Activated T-cell treated with anti-CD3 and anti-CD28 coated beads, Interleukin-2, amount 50 U/mL, for 24 hours (primary cell): ENCODE results near the gene AMPD1.

Source experiments
- DNase-seq: peaks from one replicate; pipeline ENCODE4 v3.0.0-alpha.2; 2020
- H3K27ac Mint-ChIP-seq: 2 replicates; pipeline ENCODE4 v1.8.0; 2020; ENCODE audit warnings: mild to moderate bottlenecking, mixed read lengths
- H3K27me3 Mint-ChIP-seq: 2 replicates; pipeline ENCODE4 v1.8.0; 2020; ENCODE audit warnings: mixed read lengths
- H3K36me3 Mint-ChIP-seq: 2 replicates; pipeline ENCODE4 v1.8.0; 2020; ENCODE audit warnings: low read depth, mixed read lengths
- H3K4me1 Mint-ChIP-seq: 2 replicates; pipeline ENCODE4 v1.8.0; 2020; ENCODE audit warnings: low read depth, mixed read lengths
- H3K4me3 Mint-ChIP-seq: 2 replicates; pipeline ENCODE4 v1.8.0; 2020; ENCODE audit warnings: mild to moderate bottlenecking, moderate library complexity, mixed read lengths
- H3K9me3 Mint-ChIP-seq: 2 replicates; pipeline ENCODE4 v1.8.0; 2020; ENCODE audit warnings: mixed read lengths

Gene AMPD1

GRCh38 chr1:114676115-114676514 lies 19.2 kb downstream of the AMPD1 start:
- Mint-ChIP-seq H3K4me1 (no peaks in the 10 kb centered on the region), H3K27ac (no peak overlapping the region), H3K9me3 (no peaks in the 10 kb centered on the region), H3K4me3 (no peak overlapping the region), H3K27me3 (peaks cover 34% of the 10 kb centered on the region), H3K36me3 (no peaks in the 10 kb centered on the region)
- DNase-seq = no peak

- no peaks in the 10 kb centered on the region for H3K9me3 Mint-ChIP-seq
- H3K27ac Mint-ChIP-seq = no peak overlapping the region
- peaks cover 14% of the 10 kb centered on the region for H3K4me1 Mint-ChIP-seq
- DNase-seq = no peak
- peaks cover 2% of the 10 kb centered on the region for H3K36me3 Mint-ChIP-seq
- H3K27me3 Mint-ChIP-seq = peaks cover 19% of the 10 kb centered on the region
- H3K4me3 Mint-ChIP-seq = no peak overlapping the region
Measured at GRCh38 chr1:114671939-114672275, 23.4 kb downstream of the AMPD1 start.

DNA sequence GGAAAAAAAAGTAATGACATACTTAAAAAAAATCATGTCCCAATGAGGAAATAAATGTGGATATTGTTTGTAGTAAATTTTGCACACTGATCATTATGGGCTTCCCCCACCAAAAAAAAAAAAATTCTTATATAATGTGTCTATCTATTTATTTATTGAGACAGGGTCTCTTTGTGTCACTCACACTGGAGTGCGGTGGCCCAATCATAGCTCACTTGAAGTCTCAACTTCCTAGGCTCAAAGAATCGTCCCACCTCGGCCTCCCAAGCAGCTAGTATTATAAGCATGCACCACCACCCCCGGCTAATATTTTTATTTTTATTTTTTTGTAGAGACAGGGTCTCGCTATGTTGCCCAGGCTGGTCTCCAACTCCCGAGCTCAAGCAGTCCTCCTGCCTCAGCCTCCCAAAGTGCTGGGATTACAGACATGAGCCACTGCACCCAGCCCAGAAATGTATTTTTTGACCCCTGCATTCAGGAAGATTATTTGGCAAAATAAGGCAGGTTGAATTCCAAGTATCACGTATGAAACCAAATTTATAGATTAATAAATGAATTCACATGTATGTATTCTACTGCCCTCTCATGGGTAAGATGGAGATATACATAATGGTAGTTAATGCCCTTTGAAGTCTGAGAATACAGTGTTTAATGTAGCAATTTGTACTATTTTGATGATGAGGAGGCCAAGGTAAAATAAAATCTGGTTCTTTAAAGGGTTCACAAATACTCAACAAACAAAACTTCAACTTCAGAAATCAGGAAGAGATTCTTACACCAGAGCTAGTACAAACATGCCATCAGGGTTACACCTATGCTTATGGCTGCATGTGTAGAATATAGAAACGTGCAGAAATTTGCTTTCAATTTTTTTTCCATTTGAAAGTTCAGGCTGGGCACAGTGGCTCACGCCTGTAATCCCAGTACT lies 24.1 kb downstream of the AMPD1 start:
- Mint-ChIP-seq H3K4me3 (no peak overlapping the region), H3K27ac (no peak overlapping the region), H3K4me1 (peaks cover 14% of the 10 kb centered on the region), H3K36me3 (peaks cover 2% of the 10 kb centered on the region), H3K27me3 (peaks cover 12% of the 10 kb centered on the region), H3K9me3 (no peaks in the 10 kb centered on the region)
- DNase-seq = no peak

DNA sequence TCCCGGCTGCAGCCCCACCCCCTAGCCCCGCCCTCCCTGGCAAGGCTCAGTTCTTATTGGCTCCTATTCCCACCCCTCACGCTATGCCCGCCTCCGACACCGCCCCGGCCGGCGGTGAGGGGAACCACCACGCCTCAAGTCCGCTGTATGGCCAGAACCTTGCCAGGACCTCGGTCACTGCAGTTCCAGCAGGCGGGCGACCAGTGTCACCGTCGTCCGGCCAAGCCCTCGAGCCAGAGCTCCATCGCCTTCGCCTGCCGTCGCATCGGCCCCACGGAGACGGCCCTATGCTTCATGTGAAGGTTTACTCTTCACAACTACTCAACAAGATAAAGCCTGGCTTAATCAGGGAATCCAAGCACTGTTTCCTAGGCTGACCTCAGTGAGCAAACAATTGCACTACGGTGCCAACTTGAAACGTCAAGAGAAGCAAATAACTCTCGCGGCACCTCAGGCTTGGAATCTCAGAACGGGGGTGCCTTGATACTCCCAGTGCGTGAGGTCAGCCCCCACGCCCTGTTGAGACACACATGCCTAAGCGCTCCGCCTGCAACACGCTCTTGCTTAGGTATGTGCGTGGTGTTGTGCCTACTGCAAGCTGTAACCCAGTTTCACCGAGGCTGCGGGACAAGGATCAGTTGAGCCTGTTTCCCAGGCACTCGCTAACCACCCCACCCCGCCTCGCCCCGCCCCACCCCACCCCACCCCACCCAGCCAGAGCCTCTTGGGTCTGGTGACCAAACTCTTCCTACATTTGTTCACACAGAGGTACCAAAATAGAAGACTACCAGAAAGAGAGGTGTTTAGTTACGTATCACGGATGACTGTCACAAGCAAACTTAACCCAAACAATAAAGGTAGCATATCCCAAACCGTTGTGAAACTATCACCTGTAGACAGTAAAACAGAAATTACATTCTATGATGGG lies 25.0 kb downstream of the AMPD1 start:
- H3K4me1 Mint-ChIP-seq = peaks cover 14% of the 10 kb centered on the region
- no peaks in the 10 kb centered on the region for H3K9me3 Mint-ChIP-seq
- DNase-seq = peak; percentile 90
- peak overlapping the region; percentile 87 for H3K4me3 Mint-ChIP-seq
- peaks cover 5% of the 10 kb centered on the region for H3K27me3 Mint-ChIP-seq
- H3K36me3 Mint-ChIP-seq = peaks cover 2% of the 10 kb centered on the region
- peak overlapping the region; percentile 77 for H3K27ac Mint-ChIP-seq

- H3K27ac Mint-ChIP-seq = peak within 1 kb of the TSS; percentile 77
- peaks cover 14% of the 10 kb centered on the region for H3K4me1 Mint-ChIP-seq
- H3K27me3 Mint-ChIP-seq = peaks cover under 1% of the 10 kb centered on the region
- no peak for DNase-seq
- peak within 1 kb of the TSS; percentile 87 for H3K4me3 Mint-ChIP-seq
- no peaks in the 10 kb centered on the region for H3K9me3 Mint-ChIP-seq
- peaks cover 2% of the 10 kb centered on the region for H3K36me3 Mint-ChIP-seq
Measured at GRCh38 chr1:114669562-114670082, 25.7 kb downstream of the AMPD1 start, which contains the start of gene DENND2C. TSS of gene DENND2C (minus strand) at chr1:114670049. CDS start at chr1:114625984, 44,065 bp downstream.

DNA sequence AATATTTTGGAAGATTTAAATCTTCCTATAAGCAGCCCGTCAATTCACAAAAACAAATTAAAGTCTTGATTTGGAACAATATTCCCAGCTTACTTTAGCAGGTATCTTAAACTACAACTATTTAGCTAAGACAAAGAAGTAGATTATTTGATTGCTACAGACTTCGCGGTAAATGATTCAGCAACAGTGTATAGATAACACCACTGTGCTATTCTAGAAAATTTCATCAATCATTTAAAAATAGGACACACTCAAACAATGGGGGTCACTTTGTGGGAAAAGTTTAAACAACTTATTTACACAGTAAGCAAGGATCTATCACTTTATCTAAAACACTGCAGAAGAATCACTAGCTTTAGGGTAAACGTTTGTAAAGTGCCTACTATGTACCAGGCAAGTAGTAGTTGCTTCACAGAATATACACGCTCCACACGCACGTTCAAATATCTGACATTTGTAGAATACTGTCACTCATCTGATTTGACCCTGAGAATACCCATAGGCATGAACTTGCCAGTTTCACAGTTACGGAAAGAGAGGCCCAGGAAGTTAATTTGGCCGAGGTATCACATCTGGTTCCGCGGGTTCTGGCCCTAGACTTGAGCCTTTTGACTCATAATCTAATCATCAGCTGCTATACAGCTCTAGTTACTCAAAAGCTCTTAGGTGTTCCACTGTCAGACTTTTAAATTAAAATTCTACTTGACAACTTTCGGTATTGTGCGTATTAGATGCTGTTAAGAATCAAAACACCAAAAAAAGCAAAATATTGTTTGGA lies 26.4 kb downstream of the AMPD1 start:
- no peaks in the 10 kb centered on the region for H3K27me3 Mint-ChIP-seq
- DNase-seq = no peak
- H3K4me3 Mint-ChIP-seq = peak overlapping the region; percentile 87
- no peak overlapping the region for H3K27ac Mint-ChIP-seq
- H3K4me1 Mint-ChIP-seq = peaks cover 14% of the 10 kb centered on the region
- no peaks in the 10 kb centered on the region for H3K9me3 Mint-ChIP-seq
- H3K36me3 Mint-ChIP-seq = peaks cover 2% of the 10 kb centered on the region

- DNase-seq = no peak
- no peaks in the 10 kb centered on the region for H3K27me3 Mint-ChIP-seq
- H3K4me3 Mint-ChIP-seq = no peak overlapping the region
- peaks cover 14% of the 10 kb centered on the region for H3K4me1 Mint-ChIP-seq
- peaks cover 2% of the 10 kb centered on the region for H3K36me3 Mint-ChIP-seq
- H3K27ac Mint-ChIP-seq = no peak overlapping the region
- H3K9me3 Mint-ChIP-seq = no peaks in the 10 kb centered on the region
Measured at GRCh38 chr1:114668373-114668772, 27.0 kb downstream of the AMPD1 start.

- Mint-ChIP-seq H3K4me1 (peaks cover 14% of the 10 kb centered on the region), H3K36me3 (peaks cover 2% of the 10 kb centered on the region)
Measured at GRCh38 chr1:114666954-114667353, 28.4 kb downstream of the AMPD1 start.

DNA sequence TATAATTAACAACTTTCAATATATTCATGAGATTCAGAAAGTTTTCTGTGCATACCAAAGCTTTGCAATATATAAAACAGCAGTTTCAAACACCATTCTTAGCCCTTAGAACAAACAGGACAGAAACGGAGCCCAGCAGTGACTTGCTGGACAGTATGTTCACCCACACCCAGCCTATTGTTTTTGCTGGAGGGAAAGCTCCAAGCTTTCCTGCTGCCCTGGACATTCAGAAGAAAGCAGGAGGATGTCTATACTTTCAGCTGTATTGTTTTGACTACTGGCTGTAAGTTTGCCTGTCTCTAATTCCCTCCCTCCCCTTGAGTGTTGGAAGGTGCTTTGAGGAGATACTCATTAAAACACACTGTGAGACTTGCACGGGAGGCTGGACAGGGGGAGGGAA lies 35.1 kb downstream of the AMPD1 start:
- Mint-ChIP-seq H3K9me3 (no peaks in the 10 kb centered on the region), H3K27ac (no peak overlapping the region), H3K27me3 (peaks cover 5% of the 10 kb centered on the region), H3K4me3 (no peak overlapping the region), H3K4me1 (no peaks in the 10 kb centered on the region), H3K36me3 (no peaks in the 10 kb centered on the region)
- no peak for DNase-seq

More at GRCh38 chr1:114666954-114667353, 28.4 kb downstream of the AMPD1 start:
- H3K27ac Mint-ChIP-seq = no peak overlapping the region
- DNase-seq = no peak
- H3K4me3 Mint-ChIP-seq = no peak overlapping the region
- H3K9me3 Mint-ChIP-seq = no peaks in the 10 kb centered on the region
- H3K27me3 Mint-ChIP-seq = no peaks in the 10 kb centered on the region

- no peaks in the 10 kb centered on the region for H3K4me1 Mint-ChIP-seq
Measured at GRCh38 chr1:114651893-114652292, 43.5 kb downstream of the AMPD1 start.

GRCh38 chr1:114648503-114648902 lies 46.8 kb downstream of the AMPD1 start:
- DNase-seq = no peak
- H3K4me1 Mint-ChIP-seq = no peaks in the 10 kb centered on the region

More at GRCh38 chr1:114651893-114652292, 43.5 kb downstream of the AMPD1 start:
- Mint-ChIP-seq H3K27ac (no peak overlapping the region), H3K27me3 (no peaks in the 10 kb centered on the region), H3K4me3 (no peak overlapping the region), H3K36me3 (no peaks in the 10 kb centered on the region), H3K9me3 (no peaks in the 10 kb centered on the region)
- no peak for DNase-seq

GRCh38 chr1:114641377-114641776 lies 54.0 kb downstream of the AMPD1 start:
- H3K9me3 Mint-ChIP-seq = no peaks in the 10 kb centered on the region
- no peak overlapping the region for H3K27ac Mint-ChIP-seq
- no peaks in the 10 kb centered on the region for H3K36me3 Mint-ChIP-seq
- H3K4me1 Mint-ChIP-seq = no peaks in the 10 kb centered on the region
- peaks cover 3% of the 10 kb centered on the region for H3K27me3 Mint-ChIP-seq
- DNase-seq = no peak
- H3K4me3 Mint-ChIP-seq = no peak overlapping the region

More at GRCh38 chr1:114648503-114648902, 46.8 kb downstream of the AMPD1 start:
- H3K9me3 Mint-ChIP-seq = no peaks in the 10 kb centered on the region
- no peaks in the 10 kb centered on the region for H3K27me3 Mint-ChIP-seq
- no peak overlapping the region for H3K4me3 Mint-ChIP-seq
- H3K27ac Mint-ChIP-seq = no peak overlapping the region
- H3K36me3 Mint-ChIP-seq = no peaks in the 10 kb centered on the region

DNA sequence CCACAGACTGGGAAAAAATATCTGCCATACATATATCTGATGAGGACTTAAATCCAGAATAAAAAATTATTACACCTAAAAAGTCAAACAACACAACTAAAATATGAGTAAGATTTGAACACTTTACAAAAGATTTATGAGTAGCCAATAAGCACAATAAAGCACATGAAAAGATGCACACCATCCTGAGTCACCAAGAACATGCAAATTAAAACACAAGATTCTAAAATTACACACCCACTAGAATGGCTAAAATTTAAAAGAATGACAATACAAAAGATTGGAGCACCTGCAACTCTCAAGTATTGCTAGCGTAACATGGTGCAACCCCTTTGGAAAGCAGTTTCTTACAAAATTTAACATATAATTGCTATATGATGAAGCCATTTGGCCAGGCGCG lies 56.4 kb downstream of the AMPD1 start:
- Mint-ChIP-seq H3K36me3 (no peaks in the 10 kb centered on the region), H3K27me3 (peaks cover 4% of the 10 kb centered on the region), H3K4me1 (no peaks in the 10 kb centered on the region), H3K27ac (no peak overlapping the region), H3K4me3 (no peak overlapping the region), H3K9me3 (no peaks in the 10 kb centered on the region)
- no peak for DNase-seq

- Mint-ChIP-seq H3K27ac (no peak overlapping the region), H3K36me3 (no peaks in the 10 kb centered on the region), H3K27me3 (peaks cover 18% of the 10 kb centered on the region), H3K4me1 (no peaks in the 10 kb centered on the region), H3K4me3 (no peak overlapping the region), H3K9me3 (peaks cover 4% of the 10 kb centered on the region)
- DNase-seq = no peak
Measured at GRCh38 chr1:114632427-114632826, 62.9 kb downstream of the AMPD1 start.
